GM13977 (cell line): ENCODE measurements around the gene POU2F2.
"Not testable (repeated sequence)": the region's sequence is repeated elsewhere in the genome, so short reads cannot be mapped to it uniquely, and the experiment has no call there.

Experiments used
- DNase-seq: peaks from one replicate; pipeline ENCODE4 v3.0.0; 2012; ENCODE audit warnings: low spot score
- in situ Hi-C: fragments of 300-500 bp; cut with MboI; formaldehyde crosslinking; loops from one replicate; pipeline ENCODE4 v1.12.0; 2022; ENCODE audit warnings: low sequenced_read_pairs, low pct_unique_long_range_greater_than_20kb, mixed read lengths, inconsistent platforms; ENCODE audit not compliant: unreplicated experiment
- TF ChIP-seq, protein P1 (sequence below): IDR thresholded peaks from 2 replicates; pipeline ENCODE4 v1.5.1; 2012; ENCODE audit warnings: mild to moderate bottlenecking, control low read depth; ENCODE audit not compliant: insufficient read depth; ENCODE audit errors: extremely low read depth, missing control alignments

Gene POU2F2

GRCh38 chr19:42105368-42105767 lies 26.9 kb downstream of the POU2F2 start:
- DNase-seq = no peak
- TF ChIP-seq, protein P1, sequence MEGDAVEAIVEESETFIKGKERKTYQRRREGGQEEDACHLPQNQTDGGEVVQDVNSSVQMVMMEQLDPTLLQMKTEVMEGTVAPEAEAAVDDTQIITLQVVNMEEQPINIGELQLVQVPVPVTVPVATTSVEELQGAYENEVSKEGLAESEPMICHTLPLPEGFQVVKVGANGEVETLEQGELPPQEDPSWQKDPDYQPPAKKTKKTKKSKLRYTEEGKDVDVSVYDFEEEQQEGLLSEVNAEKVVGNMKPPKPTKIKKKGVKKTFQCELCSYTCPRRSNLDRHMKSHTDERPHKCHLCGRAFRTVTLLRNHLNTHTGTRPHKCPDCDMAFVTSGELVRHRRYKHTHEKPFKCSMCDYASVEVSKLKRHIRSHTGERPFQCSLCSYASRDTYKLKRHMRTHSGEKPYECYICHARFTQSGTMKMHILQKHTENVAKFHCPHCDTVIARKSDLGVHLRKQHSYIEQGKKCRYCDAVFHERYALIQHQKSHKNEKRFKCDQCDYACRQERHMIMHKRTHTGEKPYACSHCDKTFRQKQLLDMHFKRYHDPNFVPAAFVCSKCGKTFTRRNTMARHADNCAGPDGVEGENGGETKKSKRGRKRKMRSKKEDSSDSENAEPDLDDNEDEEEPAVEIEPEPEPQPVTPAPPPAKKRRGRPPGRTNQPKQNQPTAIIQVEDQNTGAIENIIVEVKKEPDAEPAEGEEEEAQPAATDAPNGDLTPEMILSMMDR = no peak
- in situ Hi-C loops = loop anchor here (25.0 kb wide), 1 partner anchor 182 kb away; no protein-coding TSS in a partner anchor

DNA sequence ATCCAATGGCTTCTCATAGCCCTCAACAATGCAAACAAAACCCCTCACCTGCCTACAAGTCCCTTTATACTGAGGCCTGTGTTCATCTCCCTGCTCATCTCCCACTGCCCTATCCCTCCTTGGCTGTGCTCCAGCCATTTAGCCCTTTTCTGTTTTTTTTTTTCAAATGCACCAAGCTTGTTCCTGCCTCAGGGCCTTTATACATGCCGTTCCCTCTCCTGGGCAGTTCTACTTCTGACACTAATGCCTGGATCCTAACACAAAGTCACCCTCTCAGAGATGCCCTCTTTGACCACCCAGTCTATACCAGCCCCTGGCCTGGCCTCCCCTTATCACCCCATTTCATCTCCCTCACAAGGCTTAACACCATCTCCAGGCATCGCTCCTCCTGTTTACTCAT lies 29.4 kb downstream of the POU2F2 start:
- in situ Hi-C loops = loop anchor here (25.0 kb wide), 1 partner anchor 184 kb away; no protein-coding TSS in a partner anchor
- TF ChIP-seq, protein P1 = no peak
- DNase-seq = no peak

DNA sequence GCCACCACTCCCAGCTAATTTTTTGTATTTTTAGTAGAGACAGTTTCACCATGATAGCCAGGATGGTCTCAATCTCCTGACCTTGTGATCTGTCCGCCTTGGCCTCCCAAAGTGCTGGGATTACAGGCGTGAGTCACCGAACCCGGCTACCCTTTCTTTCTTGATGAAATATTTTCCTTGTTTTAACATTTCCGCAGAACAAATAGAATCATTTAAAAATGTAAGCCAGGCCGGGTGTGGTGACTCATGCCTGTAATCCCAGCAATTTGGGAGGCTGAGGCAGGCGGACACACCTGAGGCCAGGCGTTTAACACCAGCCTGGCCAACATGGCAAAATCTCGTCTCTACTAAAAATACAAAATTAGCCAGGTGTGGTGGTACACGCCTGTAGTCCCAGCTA lies 32.0 kb downstream of the POU2F2 start:
- DNase-seq = not testable (repeated sequence)
- in situ Hi-C loops = loop anchor here (25.0 kb wide), 1 partner anchor 187 kb away; no protein-coding TSS in a partner anchor

DNA sequence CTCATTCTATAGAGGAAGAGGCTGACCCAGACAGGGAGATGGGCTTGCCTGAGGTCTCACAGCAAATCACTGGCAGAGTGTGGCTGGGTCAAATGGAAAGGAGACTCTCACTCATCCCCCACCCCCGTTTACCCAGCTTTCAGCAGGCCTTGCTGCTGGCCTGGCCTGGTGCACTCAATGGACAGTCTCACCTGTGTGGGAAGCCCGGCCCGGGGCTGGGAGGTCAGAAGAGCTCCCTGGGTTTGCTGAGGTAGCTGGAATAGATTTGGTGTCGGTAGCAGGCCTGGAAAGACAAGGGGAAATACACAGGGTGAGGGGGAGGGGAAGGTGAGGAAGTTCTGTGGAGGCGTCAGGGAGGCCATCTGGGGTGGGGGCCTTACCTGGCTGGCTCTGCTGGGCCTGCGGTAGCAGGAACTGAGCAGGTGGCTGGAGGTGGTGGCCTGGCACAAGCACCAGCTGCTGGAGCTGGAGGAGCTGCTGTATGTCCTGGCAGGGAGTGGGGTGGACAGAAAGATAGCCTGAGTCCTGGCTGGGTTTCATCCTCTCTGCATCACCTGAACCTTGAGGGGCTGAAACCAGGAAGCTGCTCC lies 32.8 kb downstream of the POU2F2 start:
- in situ Hi-C loops = no loop called here
- DNase-seq = no peak
- TF ChIP-seq, protein P1 = no peak

DNA sequence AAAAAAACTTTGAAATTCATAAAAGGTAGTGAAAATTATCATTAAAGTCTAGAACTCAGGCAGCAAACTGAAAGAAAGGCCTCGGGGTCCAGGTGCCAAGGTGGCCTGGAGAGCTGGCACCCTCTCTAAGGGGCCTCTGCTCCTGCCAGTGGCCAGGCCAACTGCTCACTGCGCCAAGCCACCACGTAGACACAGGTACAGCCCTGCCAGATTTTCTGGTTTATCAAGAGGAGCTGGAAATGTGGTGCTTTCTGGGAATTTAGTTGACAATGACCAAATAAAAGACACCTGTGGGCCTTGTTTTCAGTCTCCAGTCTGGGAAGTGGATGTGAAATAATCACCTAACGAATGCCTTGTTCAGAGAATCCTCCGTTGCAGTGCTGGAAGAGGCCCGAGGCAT lies 33.5 kb downstream of the POU2F2 start:
- TF ChIP-seq, protein P1 = no peak
- no peak for DNase-seq
- in situ Hi-C loops = no loop called here

GRCh38 chr19:42097461-42097860 lies 34.8 kb downstream of the POU2F2 start:
- TF ChIP-seq, protein P1 = no peak
- no peak for DNase-seq

GRCh38 chr19:42096255-42096837 lies 35.9 kb downstream of the POU2F2 start:
- DNase-seq = no peak
- in situ Hi-C loops = no loop called here
- TF ChIP-seq, protein P1 = no peak

More at GRCh38 chr19:42097461-42097860, 34.8 kb downstream of the POU2F2 start:
- in situ Hi-C loops = no loop called here
